ENCODE data around the gene FHAD1. TPM values are rescaled to one million over a fixed set of nuclear protein-coding genes. Genes with fewer than 3 reads are reported as not detected.
"Not testable (repeated sequence)": the region's sequence is repeated elsewhere in the genome, so short reads cannot be mapped to it uniquely, and the experiment has no call there.

The FHAD1 gene
- total RNA-seq, 4 donors from 2014 or later = under 0.01 to 0.26 (median 0.06) TPM; not detected in 1

DNA sequence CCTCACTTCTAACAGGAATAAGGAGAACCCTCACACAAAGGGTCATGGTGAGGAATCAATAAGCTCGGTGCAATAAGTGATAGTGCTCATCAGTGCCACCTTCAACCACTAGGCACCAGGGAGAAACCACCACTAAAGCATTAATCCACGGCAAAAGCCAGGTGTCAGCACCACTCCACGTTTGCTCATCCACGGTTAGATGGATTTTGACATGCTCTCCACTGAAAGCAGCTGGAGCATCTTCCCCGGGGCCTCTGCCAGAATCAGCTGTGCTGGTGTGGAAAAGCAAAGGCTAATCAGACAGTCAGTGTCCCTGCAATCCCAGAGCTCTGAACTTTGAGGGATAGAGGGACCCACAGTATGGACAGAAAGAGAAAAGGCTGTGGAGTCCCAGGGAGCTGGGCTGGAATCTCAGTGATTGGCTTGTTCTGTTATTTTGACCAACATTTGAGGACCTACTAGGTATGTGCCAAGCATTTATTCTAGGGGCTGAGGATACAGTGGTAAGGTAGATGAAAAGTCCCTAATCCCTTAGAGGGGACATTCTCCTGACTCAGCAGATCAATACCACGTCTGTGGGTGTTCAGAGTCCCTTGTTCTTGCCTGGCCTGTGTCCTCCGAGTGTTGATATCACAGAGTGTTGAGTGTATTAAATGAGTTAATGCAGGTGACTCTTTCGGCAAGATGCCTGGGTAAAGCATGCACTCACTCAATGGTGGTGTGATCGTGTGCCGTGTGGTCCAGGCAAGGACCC is 41.3 kb downstream of the FHAD1 start:
- H3K4me3 ChIP-seq = no peak overlapping the region
- 71% methylated on average over 10 of the region's 10 CpGs for WGBS
- TF ChIP-seq POLR2AphosphoS5 (IDR thresholded peaks at IDR 0.05) = no peak
- TF ChIP-seq POLR2A (IDR thresholded peaks at IDR 0.05; ENCODE audit: low read depth) = no peak
- TF ChIP-seq EP300 (IDR thresholded peaks at IDR 0.05) = no peak
- no peak overlapping the region for H3K27ac ChIP-seq (replicated peaks in 1 of 4)
- H3K9me3 ChIP-seq = no peaks in the 10 kb centered on the region
- no peaks in the 10 kb centered on the region for H3K36me3 ChIP-seq
- peaks cover 4 to 15% (median 11%) of the 10 kb centered on the region in 4 donors for H3K4me1 ChIP-seq
- DNase-seq (ENCODE audit: extremely low spot score) = no peak
- intact Hi-C loops (cut with DNase I) = no loop called here
- no peaks in the 10 kb centered on the region for H3K27me3 ChIP-seq

GRCh38 chr1:15289251-15289651 is 42.2 kb downstream of the FHAD1 start:
- intact Hi-C loops (cut with DNase I) = no loop called here
- Histone ChIP-seq H3K27me3 (no peaks in the 10 kb centered on the region), H3K27ac (replicated peaks in 1 of 4) (no peak overlapping the region), H3K36me3 (no peaks in the 10 kb centered on the region), H3K9me3 (no peaks in the 10 kb centered on the region), H3K4me1 (peaks cover 0 to 7% (median 4%) of the 10 kb centered on the region in 4 donors), H3K4me3 (no peak overlapping the region)
- DNase-seq (ENCODE audit: extremely low spot score) = no peak
- TF ChIP-seq EP300 (IDR thresholded peaks at IDR 0.05) = no peak
- TF ChIP-seq POLR2AphosphoS5 (IDR thresholded peaks at IDR 0.05) = no peak
- TF ChIP-seq POLR2A (IDR thresholded peaks at IDR 0.05; ENCODE audit: low read depth) = no peak
- no peak for TF ChIP-seq CTCF (IDR thresholded peaks at IDR 0.05)
- WGBS = 92% methylated on average over 14 of the region's 14 CpGs

GRCh38 chr1:15290382-15290781 is 43.4 kb downstream of the FHAD1 start:
- H3K4me3 ChIP-seq = no peak overlapping the region
- TF ChIP-seq EP300 (IDR thresholded peaks at IDR 0.05) (no peak), CTCF (IDR thresholded peaks at IDR 0.05) (no peak), POLR2AphosphoS5 (IDR thresholded peaks at IDR 0.05) (no peak), POLR2A (IDR thresholded peaks at IDR 0.05; ENCODE audit: low read depth) (no peak)
- H3K36me3 ChIP-seq = no peaks in the 10 kb centered on the region
- no peaks in the 10 kb centered on the region for H3K9me3 ChIP-seq
- no peaks in the 10 kb centered on the region for H3K27me3 ChIP-seq
- intact Hi-C loops (cut with DNase I) = no loop called here
- DNase-seq (ENCODE audit: extremely low spot score) = no peak
- no peaks in the 10 kb centered on the region for H3K4me1 ChIP-seq
- 89% methylated on average over 9 of the region's 9 CpGs for WGBS
- H3K27ac ChIP-seq (replicated peaks in 1 of 4) = no peak overlapping the region

- no peak for DNase-seq (ENCODE audit: extremely low spot score)
- no peak for TF ChIP-seq POLR2AphosphoS5 (IDR thresholded peaks at IDR 0.05)
- TF ChIP-seq EP300 (IDR thresholded peaks at IDR 0.05) = no peak
- TF ChIP-seq CTCF (IDR thresholded peaks at IDR 0.05) = no peak
- TF ChIP-seq POLR2A (IDR thresholded peaks at IDR 0.05; ENCODE audit: low read depth) = no peak
Observed at GRCh38 chr1:15295696-15296095, 48.7 kb downstream of the FHAD1 start.

GRCh38 chr1:15296585-15297321 is 49.7 kb downstream of the FHAD1 start:
- intact Hi-C loops (cut with DNase I) = no loop called here
- 80% methylated on average over 9 of the region's 9 CpGs for WGBS
- Histone ChIP-seq H3K27me3 (no peaks in the 10 kb centered on the region), H3K27ac (replicated peaks in 1 of 4) (no peak overlapping the region), H3K36me3 (no peaks in the 10 kb centered on the region), H3K9me3 (no peaks in the 10 kb centered on the region), H3K4me1 (no peaks in the 10 kb centered on the region), H3K4me3 (no peak overlapping the region)
- no peak for DNase-seq (ENCODE audit: extremely low spot score)
- no peak for TF ChIP-seq POLR2AphosphoS5 (IDR thresholded peaks at IDR 0.05)
- no peak for TF ChIP-seq EP300 (IDR thresholded peaks at IDR 0.05)
- TF ChIP-seq POLR2A (IDR thresholded peaks at IDR 0.05; ENCODE audit: low read depth) = no peak
- TF ChIP-seq CTCF (IDR thresholded peaks at IDR 0.05) = no peak

More at GRCh38 chr1:15295696-15296095, 48.7 kb downstream of the FHAD1 start:
- H3K9me3 ChIP-seq = no peaks in the 10 kb centered on the region
- intact Hi-C loops (cut with DNase I) = no loop called here
- WGBS = 76% methylated on average over 5 of the region's 5 CpGs
- H3K27ac ChIP-seq (replicated peaks in 1 of 4) = no peak overlapping the region
- no peaks in the 10 kb centered on the region for H3K36me3 ChIP-seq
- H3K4me1 ChIP-seq = no peaks in the 10 kb centered on the region
- H3K27me3 ChIP-seq = no peaks in the 10 kb centered on the region
- no peak overlapping the region for H3K4me3 ChIP-seq

DNA sequence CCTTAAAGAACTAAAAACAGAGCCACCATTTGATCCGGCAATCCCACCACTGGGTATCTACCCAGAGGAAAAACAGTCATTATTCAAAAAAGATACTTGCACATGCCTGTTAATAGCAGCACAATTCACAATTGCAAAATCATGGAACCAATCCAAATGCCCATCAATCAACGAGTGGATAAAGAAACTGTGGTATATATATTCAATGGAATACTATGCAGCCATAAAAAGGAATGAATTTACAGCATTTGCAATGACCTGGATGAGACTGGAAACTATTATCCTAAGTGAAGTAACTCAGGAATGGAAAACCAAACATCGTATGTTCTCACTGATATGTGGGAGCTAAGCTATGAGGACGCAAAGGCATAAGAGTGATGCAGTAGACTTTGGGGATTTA is 51.0 kb downstream of the FHAD1 start:
- H3K36me3 ChIP-seq; intact Hi-C loops (cut with DNase I); H3K4me1 ChIP-seq; H3K27me3 ChIP-seq; H3K4me3 ChIP-seq; H3K9me3 ChIP-seq; H3K27ac ChIP-seq (replicated peaks in 1 of 4); DNase-seq (ENCODE audit: extremely low spot score): not testable (repeated sequence)
- WGBS = 96% methylated on average over 4 of the region's 4 CpGs

Data from esophagus muscularis mucosa (tissue), 4 donors.